Cortex of kidney (tissue), 1 donor: ENCODE measurements around the gene GRID1.

ENCODE experiments used
- DNase-seq: peaks from one replicate; lab custom pipeline; 2025; lab: John Stamatoyannopoulos, UW

The GRID1 gene

DNA sequence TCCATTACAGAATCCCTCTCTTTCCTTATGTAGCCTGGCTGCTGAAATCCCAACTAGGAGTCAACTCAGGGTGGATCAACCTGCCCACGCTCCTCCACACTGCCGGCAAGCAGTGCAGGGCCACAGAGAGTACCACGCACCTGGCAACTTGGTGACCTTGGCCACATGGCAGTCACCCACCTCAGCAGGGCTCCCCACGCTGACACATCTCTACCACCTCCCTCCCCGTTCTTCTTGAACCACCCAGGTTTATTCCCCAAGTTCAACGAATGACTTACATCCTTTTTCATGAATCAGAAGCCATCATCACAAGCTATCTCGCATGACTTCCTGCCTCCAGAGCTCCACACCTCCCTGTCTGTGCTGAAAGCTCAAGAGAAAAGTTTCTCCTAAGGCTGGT, 153.4 kb downstream of the GRID1 start:
- no peak for DNase-seq

DNA sequence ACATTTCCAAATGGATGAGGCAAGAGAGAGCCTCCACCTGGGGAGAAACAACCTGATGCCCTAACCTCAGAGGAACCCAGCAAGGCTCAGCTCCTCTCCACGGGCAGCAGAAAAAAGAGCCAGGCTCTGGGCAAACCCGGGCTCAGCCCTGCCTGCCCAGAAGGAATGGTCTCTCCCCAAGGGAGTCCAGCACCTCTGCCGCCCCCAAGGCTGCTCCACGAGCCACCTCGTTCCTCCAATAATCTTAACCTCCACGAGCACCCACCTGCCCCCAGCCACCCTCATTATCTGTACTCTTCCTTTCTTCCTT, 154.2 kb downstream of the GRID1 start:
- DNase-seq: no peak

DNA sequence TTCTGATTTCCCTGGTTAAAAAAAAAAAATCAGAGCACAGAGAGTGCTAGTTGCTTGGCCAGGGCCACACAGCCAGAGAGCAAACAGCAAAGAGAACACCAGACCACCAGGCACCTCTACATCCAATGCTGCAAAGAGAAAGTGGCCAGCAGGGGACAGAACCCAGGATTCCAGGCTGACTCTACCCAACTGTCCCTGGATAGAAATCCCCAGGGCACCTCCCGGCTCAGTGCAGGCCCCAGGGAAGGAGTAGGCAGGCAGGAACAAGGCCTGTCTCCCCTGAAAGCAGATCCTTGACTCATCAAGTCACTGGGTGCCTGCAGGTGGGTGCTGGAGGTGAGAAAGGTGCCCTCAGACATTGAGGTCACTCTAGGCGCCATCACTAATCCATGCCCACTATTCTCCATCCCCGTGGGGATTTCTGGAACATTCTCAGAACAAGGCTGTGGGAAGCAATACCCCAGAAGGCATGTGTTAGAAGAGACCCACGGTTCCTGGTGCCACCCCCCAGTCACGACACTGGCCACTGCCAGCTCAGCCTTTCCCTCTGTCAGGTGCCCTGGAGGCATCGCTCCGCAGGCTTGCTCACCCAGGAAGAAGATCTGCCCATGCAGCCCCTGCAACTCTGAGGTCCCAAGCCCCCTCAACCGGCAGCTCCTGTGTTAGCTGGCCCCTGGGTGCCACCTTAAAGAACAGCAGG, 154.8 kb downstream of the GRID1 start:
- no peak for DNase-seq

DNA sequence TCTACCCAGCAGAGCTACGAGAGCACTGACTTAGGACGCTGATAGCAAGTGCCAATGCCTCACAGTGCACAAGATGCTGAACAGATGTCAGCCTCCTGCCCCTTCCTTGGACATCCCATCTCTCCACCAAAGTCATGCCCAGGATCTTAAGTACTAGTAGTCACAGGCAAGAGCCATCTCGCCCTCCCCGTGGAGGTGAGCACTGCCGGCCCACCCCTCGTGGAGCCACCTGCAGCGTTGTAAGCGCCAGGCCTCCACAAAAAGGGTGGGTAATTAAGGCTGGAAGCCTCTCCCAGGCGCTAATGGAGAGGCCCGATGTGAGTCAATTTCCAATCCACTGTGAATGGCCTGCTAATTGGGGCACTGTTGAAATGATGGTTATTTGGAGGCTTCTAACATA, 156.2 kb downstream of the GRID1 start:
- no peak for DNase-seq

DNA sequence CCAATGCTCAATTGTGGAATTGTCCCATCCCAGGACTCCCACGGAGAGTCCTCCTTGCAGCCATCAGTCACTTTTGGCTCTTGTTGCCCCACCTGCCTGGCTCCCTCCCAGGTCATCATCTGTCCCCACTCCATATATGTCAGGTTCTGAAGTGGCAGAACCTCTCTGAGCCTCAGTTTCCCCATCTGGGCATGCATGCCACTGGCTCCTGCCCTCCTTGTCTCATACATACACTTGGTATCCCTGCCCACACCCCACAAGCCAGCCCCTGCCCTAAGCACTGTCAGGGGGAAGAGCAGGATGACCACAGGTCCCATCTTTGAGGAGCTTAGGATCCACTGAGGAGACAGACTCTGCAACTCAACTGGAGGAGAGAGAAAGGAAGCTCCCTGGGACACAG, 156.9 kb downstream of the GRID1 start:
- DNase-seq: no peak

DNA sequence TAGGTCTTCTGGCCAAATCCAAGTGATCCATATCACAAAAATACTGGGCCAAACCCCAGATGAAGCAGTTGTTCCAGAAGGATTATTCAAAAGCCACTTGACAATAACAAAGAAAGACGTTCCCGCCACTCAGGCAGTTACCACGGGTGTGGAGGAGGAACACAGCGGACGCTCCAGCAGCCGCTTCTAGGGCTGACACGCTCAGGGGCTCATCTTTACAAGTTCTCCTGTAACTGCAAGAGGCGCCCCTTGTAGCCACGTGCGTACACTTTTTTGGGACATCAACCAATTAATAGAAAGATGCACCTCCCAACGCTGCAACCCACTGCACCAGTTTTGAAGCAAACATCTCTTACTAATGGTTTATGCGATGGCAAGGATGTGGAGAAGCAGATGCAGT, 159.4 kb downstream of the GRID1 start:
- no peak for DNase-seq

DNA sequence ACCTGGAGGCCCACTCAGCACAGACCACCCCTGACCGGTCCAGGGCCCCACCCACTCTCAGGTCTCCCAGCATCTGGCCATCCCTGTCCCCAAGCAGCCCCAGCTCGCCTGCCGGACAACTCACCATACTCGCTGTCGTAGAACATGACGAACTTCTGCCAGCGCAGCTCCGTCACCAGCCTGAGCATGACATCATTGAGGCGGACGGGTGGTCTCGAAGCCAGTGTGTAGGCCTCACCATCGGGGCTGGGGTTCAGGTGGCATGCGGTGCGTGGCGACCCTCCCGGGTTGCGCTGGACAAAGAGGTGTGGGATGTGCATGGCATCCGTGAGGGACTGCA, 160.4 kb downstream of the GRID1 start:
- no peak for DNase-seq

DNA sequence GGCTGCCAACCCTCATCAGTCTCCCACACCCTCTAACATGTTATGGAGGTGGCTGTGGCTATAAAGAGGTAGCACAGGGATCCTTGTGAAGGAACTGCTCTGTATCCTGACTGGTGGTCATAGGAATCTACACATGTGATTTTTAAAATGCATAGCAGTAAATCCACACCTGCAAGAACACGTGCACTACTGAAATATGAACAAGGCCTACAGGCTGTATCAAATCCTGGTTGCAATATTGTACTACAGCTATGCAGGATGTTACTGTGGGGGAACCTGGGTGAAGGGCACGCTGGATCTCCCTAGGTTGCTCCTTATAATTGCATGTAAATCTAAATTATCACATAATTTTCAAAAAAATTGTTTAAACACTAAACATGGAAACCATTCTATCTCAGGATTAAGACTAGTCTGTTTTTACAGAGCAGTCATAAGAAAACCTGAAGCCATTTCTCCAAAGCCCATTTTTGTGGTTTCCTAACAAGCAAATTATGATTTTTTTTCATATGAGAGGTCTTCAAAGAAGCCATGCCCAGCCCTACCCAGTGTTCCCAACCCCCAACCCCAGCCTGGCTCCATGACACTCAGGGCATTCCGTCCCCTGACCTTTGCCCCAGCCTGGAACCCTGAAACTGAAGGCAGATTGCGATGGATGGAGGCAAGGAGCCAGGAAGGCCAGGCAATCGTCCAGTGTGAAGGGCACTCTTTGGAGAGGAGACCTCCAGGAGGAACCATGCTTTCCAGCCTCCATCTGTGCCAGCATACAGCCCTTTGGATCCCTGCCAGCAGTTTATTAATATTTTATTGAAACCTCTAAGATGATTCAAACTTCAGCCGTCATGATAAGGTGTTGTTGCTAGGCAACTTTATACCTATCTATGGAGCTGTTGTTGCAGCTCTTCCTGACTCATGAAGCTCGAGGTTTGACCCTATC, 161.0 kb downstream of the GRID1 start:
- DNase-seq: no peak

DNA sequence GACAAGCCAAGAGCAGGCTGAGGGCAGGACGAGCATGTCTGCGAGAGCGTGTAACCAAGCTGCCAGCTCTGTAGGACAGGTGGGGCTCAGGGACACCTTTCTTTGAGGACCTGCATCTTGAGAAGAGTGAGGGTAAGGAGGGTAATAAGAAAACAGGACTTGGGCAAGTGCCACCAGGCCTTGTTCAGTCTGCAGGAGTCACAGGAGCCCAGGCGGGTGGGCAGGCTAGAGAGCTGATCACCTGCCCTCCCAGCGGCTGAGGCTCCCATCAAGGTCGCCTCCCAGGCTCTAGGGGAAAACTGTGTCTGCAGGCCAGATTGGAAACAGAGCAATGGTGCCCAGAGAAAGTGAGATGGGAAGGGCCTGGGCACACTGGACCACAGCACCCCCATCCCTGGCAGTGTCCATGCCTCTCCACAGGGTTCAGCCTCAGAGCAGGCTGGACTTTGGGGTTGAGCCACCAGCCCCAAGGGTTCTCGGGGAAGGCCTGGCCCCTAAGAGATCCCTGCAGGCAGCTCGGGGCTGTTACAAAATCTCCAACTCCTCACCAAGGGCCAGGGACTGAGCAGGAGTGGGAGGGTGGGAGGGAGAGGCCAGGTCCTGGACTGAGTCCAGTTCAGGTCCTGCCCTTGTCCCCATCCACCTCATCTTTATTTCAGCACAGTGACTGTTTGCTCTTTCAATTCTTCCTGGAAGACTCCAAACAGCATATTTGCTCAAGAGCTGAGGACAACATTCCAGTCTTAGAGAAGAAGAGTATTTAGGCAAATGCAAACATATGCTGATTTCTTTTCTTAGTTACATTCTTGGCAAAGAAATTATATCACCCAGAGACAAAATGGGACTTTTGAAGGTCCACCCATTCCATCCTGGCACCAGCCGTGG, 161.9 kb downstream of the GRID1 start:
- no peak for DNase-seq

DNA sequence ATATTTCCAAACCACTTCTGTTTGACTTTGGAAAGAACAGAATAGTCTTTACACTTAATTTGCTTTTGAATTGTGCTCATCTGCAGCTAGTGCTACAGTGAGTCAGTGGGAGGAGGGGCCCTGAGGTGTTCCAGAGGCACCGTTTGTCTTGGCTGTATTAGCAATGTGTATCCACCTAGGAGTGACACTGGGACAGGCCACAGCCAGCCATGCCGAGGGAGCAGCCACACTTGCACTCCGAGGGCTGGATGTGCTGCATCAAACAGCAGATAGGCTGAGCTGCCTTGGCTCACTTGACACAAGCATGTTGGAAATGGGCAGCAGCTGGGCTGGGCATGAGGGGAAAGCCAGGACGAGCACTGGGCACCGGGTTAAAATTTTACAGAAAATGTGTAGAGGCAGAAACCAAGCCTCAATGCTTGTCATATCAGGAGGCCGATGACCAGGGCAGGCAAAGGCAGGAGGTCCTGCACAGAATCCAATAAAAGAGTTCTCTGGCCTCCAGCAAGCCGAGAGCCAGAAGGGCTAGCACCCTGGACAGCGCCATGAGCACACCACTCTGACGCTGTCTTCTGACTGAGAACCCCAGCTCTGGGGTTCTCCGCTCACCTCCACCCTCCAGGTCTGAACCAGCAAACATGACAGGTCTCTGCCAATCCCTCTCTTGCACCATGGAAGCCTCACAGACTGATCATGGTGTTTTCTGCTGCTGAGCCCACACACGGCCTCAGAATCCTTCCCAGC, 163.3 kb downstream of the GRID1 start:
- DNase-seq: no peak

DNA sequence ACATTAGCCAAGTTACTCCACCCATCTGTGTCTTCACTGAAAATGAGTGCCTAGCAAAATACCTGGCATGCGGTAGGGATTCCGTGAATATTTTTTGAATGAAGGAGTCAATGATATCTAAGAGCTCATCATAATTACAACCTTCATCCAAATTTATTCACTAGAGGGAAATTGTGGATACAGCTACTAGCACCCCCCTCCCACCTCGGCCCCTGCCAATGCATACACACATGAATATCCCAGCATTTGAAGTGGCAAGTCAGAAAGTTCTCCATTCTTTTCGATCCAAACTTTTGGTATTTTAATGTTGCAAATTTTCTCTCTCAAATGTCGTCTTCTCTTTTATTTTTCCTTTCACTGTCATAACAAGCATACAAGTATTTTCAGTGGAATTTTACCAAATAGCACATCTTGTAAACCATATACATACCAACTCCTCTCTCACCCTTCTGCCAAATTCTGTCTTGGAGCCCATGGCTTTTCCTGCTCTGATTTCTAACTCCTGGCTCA, 164.3 kb downstream of the GRID1 start:
- no peak for DNase-seq

DNA sequence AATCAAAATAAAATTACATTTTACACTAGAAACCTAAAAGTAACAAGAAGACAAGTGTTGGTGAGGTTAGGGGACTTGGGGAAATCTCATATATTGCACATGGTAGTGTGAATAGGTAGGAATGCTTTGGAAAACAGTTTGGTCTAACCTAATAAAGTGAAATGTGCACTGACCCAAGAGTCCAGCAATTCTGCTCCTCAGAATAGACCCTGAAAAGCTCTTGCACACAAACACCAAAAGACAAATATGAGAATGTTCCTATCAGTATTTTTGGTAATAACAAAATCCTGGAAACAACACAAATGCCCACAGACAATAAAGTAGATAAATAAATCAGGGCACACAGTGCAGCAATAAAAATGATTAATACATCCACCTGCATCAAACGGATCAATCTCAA, 165.7 kb downstream of the GRID1 start:
- no peak for DNase-seq

DNA sequence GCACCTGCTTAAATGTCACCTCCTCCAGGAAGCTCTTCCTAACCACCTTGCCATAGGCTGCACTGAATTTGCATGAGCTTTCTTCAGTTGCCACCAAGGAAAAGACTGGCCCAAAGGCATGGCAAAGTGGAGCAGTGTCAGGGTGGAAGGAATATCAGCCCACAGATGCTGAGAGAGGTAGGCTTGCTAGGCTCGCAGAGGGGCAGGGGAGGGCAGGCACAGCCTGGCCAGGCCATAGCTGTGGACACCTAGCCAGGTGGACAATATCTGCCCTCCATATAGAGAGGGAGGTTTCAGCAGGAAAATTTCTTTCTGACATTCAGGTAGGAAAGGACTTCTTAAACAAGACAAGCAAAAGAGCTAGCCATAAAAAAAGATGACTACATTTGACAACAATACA, 166.3 kb downstream of the GRID1 start:
- DNase-seq: no peak

DNA sequence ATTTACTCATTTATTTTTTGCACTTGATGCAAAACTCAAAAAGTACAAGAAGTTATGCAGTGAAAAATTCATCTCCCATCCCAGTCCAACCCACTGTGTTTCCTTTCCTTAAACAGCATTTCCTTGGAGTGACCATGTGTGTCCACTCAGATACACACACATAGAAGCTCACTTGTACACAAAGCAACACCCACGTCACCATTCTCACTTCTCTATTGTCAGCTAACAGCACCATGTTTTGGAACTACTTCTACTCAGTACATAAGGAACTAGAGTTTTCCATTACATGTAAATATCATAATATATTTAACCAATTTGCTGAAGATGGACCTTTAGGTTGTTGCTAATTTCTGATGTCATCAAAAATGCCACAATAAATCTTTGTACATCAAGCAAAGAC, 167.6 kb downstream of the GRID1 start:
- no peak for DNase-seq

DNA sequence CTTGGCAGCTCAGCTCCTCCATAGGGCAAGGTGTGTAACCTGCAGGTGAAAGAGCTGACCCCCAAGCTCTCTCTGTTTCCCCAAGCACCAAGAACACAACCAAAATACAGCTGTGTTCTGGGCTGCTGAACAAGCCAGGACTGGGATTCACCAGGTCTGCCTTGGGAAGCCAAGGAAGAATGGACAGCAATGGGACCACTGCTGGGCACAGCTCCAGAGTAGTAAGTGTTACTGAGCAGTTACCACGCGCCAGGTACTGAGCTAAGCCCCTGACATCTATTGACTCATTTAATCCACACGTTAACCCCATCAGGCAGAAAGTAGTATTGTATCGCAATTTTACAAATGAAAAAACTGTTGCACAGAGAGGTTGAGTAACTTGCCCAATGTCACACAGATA, 168.3 kb downstream of the GRID1 start:
- DNase-seq: no peak

DNA sequence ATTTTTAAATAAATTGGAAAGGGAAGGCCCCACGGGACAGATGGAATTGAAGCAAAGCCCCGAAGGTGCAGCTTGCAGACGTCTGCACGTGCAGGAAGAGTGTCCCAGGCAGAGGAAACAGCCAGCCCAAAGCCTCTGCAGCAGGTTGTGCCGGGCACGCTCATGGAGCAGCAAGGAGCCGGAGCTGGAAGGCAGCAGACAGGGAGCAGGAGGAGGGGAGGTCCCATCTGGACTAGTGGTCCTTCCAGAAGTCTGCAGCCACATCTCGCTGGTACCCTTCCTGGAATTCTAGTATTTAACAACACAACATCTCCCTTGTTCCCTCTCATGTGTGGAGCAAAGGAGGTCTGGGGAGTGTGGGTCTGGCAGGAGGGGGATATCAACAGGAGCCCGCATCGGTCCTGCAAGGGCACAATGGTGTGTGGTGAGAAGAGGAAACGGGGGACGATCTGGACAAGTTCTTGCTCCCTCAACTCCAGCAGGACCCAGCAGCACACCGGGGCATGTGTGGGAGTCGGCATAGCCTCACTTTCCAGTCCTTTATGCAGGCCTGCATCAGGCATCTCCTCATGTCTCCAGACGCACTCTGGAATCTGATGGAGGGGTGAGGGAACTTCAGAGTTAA, 169.3 kb downstream of the GRID1 start:
- no peak for DNase-seq

DNA sequence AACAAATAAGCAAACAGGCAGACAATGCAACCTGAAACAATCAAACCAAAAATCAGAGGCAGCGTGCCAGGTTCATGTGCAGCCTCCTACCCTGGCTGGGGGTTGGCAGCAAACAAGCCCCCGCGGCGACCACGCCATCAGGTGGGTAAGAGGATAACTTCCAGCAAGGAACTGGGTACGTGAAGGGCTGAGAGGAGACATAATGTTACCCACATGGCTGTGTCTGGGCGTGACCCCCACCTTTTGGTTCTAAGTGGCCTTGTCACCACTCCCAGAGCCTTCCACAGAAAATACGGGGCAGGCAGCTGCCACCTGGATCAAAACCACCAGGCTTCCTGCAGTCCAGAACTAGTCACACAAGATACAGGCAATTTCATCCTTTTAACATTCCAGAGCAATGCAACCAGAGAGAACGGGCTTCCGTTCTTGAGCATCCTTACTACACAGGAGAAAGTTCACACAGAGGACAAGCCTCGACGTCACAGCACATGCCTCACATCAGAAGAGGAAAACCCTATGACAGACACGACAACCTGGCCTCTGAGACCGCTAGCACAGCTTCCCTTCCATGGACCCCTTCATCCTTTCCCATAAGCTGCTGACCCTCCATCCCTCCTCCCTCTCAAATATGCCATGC, 171.0 kb downstream of the GRID1 start:
- DNase-seq: no peak

DNA sequence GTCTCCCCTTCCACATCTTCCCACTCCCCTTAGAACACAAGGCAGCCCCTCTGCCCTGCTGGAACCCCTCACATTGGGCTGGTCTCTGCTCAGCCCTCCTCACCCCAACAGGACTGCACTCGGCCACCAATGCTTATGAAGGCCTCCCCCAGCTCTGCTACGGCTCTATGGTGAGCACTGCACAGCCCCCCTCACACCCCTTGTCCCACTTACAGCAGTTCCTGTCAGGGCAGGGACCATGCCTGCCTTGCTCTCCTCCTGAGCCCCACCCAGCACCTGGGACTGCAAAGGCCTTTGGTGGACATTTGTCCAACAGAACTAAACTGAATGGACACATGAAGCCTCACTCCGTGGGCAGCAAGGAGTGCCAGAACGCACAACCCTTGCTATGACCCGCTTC, 171.9 kb downstream of the GRID1 start:
- no peak for DNase-seq

DNA sequence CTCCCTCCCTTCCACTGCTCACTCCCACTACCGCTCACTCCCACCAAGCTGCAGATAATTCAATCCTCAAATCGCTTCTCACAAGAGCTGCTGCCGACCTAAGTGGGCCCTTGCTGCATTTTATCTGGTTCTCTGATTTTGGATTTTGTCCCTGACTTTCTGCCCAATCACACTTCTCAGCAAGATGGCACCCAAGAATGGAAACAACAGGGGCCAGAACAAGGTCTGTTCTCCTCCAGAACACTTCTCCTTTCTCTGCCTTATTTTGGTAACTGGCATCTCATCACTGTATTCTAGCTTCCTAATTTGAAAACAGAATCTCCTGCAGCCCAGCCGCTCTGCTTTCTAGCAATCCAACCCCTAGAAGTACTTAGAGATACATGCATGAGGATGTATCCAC, 172.8 kb downstream of the GRID1 start:
- no peak for DNase-seq

DNA sequence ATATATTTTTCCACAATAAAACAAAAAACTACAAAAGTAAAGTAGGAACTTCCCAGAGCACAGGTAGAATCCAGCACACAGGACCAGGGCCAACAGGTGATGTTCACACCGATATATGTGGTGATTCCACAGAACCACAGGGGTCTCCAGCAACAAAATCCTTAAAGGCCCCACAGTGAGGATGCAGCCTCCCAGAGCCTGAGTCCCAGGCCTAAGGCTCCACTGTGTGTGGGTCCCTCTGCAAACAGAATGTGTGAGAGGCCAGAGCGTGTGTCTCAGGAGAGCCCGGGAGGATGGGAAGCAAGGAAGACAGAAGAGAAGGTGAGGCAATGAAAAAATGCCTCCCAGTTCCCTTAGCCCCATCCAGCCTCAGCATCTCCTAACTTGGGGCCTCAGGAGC, 173.9 kb downstream of the GRID1 start:
- DNase-seq: no peak

DNA sequence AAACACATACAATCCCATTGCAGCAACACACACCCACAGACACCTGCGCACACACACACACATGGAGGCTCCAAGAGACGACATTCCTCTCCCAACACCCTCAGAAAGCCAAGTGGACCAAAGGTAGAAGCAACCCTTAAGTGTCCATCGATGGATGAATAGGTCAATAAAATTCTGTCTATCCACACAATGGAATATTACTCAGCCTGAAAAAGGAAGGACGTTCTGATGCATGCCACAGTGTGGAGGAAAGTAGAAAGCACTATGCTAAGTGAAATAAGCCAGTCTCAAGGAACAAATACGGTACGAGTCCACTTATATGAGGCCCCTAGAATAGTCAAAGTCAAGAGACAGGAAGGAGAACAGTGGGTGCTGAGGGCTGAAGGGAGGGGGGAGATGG, 174.4 kb downstream of the GRID1 start:
- DNase-seq: no peak
